ENCODE data around the gene DNAJB9.

DNAJB9 gene

GRCh38 chr7:108568801-108569380 is 783 bp upstream of the DNAJB9 start:
- DNase-seq (ENCODE audit: low spot score): no peak

- DNase-seq (ENCODE audit: low spot score): peak; percentile 31
These were observed 577 bp downstream of the DNAJB9 start for GRCh38 chr7:108570146-108570755.

GRCh38 chr7:108572480-108572879 is 2.8 kb downstream of the DNAJB9 start:
- no peak for DNase-seq (ENCODE audit: low spot score)

- DNase-seq (ENCODE audit: low spot score): no peak
These were observed 5.5 kb downstream of the DNAJB9 start for GRCh38 chr7:108575156-108575555.

GRCh38 chr7:108576116-108576515 is 6.4 kb downstream of the DNAJB9 start:
- no peak for DNase-seq (ENCODE audit: low spot score)

- no peak for DNase-seq (ENCODE audit: low spot score)
These were observed 9.3 kb downstream of the DNAJB9 start for GRCh38 chr7:108578937-108579336.

GRCh38 chr7:108580298-108580697 is 10.6 kb downstream of the DNAJB9 start:
- no peak for DNase-seq (ENCODE audit: low spot score)

GRCh38 chr7:108581655-108582491 is 12.2 kb downstream of the DNAJB9 start:
- peak; percentile 26 for DNase-seq (ENCODE audit: low spot score)

GRCh38 chr7:108584211-108584610 is 14.5 kb downstream of the DNAJB9 start:
- DNase-seq (ENCODE audit: low spot score): no peak

- DNase-seq (ENCODE audit: low spot score): no peak
These were observed 16.2 kb downstream of the DNAJB9 start for GRCh38 chr7:108585843-108586242.

GRCh38 chr7:108586274-108586710 is 16.6 kb downstream of the DNAJB9 start:
- no peak for DNase-seq (ENCODE audit: low spot score)

- no peak for DNase-seq (ENCODE audit: low spot score)
These were observed 19.5 kb downstream of the DNAJB9 start for GRCh38 chr7:108589199-108589598.

- DNase-seq (ENCODE audit: low spot score): no peak
These were observed 20.2 kb downstream of the DNAJB9 start for GRCh38 chr7:108589874-108590273.

- no peak for DNase-seq (ENCODE audit: low spot score)
These were observed 20.9 kb downstream of the DNAJB9 start for GRCh38 chr7:108590606-108591005.

- DNase-seq (ENCODE audit: low spot score): no peak
These were observed 23.1 kb downstream of the DNAJB9 start for GRCh38 chr7:108592646-108593201.

- no peak for DNase-seq (ENCODE audit: low spot score)
These were observed 26.9 kb downstream of the DNAJB9 start for GRCh38 chr7:108596560-108596959.

GRCh38 chr7:108598153-108598552 is 28.5 kb downstream of the DNAJB9 start:
- DNase-seq (ENCODE audit: low spot score): no peak

GRCh38 chr7:108598914-108599580 is 29.4 kb downstream of the DNAJB9 start:
- no peak for DNase-seq (ENCODE audit: low spot score)

- DNase-seq (ENCODE audit: low spot score): no peak
These were observed 30.7 kb downstream of the DNAJB9 start for GRCh38 chr7:108600399-108600798.

- no peak for DNase-seq (ENCODE audit: low spot score)
These were observed 34.1 kb downstream of the DNAJB9 start for GRCh38 chr7:108603656-108604306.

- DNase-seq (ENCODE audit: low spot score): no peak
These were observed 34.8 kb downstream of the DNAJB9 start for GRCh38 chr7:108604307-108605077.
